Activated CD8-positive, alpha-beta memory T cell treated with anti-CD3 and anti-CD28 coated beads for 24 hours (primary cell): ENCODE measurements around the gene DGKE.
A peak's percentile ranks its signal among the peaks of the same experiment; 100 is the strongest.

Experiments
- DNase-seq: peaks from one replicate; pipeline ENCODE4 v3.0.0-alpha.2; 2020

Gene DGKE

GRCh38 chr17:56851008-56851407, 17.1 kb downstream of the DGKE start:
- no peak for DNase-seq

DNA sequence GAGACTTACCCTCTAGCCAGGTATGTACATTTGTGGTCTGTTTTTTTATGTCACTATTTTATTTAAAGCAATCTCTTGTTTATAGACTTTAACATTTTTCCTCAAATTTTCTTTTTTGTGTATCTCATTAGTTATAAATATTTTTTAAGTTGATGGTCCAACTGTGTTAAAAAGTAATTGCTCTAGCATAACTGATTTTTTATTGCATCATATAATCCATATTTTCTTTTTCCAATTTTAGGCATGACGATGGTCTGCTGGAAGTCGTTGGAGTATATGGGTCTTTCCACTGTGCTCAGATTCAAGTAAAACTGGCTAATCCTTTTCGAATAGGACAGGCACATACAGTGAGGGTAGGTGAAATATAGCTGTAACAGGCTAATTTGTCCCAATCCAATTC, 27.9 kb downstream of the DGKE start:
- DNase-seq: no peak

DNA sequence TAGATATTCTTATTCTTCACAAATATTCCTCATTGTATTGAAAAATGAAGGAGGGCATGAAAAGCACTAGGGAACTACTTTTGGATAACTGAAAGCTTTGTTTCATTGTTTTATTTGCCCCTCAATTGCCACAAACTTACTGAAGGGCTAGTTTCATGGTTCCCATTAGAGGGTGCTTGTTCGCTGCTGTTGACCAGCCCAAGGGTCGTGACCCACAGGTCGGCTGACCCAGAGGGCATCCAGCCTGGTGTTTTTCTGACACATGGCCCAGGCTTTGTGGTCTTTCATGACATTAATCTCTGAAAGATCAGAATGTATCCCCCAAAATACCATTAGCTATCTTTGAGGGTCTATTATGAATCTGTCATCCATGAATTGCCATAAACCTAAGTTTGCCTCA, 30.0 kb downstream of the DGKE start:
- no peak for DNase-seq

DNA sequence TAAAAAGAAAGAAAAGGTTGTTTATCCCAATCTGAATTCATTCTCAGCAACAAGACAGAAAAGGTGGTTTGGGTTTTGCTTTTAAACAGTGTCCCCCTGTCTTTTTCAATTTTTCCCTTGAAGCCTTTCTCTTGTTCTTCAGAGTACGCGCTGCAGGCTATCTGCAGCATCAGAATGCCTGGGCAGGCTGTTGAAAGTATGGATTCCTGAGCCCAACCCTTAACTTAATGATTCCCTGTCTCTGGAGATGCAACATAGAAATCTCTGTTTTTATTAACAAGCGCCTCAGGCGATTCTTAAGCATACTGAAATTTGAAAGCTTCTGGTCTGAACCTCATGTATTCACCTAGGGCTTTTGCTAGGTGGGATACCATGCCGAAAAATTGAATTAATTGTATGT, 32.1 kb downstream of the DGKE start:
- DNase-seq: no peak

- no peak for DNase-seq
Measured at GRCh38 chr17:56866496-56866895, 32.5 kb downstream of the DGKE start.

- no peak for DNase-seq
Measured at GRCh38 chr17:56867948-56868376, 34.0 kb downstream of the DGKE start.

DNA sequence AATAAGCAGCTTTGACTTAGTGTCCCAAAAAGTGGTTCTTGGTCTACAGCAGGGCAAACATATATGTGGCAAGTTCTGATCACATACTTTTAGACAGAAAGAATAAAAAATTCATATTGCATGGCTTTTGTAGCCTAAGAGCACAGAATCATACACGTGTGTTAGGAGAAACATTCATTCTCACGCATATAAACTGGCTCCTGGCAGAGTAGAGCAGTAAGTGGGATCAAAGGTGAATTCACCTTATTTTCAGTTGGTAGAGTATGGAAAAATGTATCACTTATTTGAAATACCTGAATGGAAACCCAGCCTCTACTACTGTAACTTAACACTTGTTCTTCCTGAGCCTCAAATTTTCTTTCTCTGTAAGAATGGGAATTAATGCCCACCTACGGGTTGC, 34.8 kb downstream of the DGKE start:
- DNase-seq: no peak

DNA sequence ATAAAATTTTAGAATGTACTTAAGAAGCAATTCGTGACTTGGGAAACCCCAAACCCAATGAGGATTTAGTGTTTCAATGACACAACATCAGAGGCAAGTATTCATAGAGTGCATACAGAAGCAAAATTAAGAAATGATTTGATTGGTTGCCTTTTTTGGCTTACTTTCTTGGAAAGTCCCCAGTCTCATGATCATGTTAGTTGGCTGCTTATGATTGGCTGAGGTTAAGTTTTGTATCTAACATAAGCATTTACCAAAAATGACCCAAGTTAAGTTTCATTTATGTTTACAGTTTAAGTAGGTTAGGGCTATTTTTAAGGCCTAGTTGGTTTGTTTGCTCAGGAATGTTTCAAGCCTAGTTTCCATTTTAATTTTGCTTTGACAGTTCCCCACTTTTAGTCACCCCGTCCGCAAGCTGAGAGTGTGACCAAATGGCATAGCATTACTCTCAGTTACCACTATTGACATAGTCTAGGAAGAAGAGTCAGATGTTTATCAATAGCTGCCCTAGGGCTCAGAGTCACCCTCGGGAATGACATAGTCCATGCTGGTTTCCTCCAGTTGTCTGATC, 36.2 kb downstream of the DGKE start:
- DNase-seq: no peak

DNA sequence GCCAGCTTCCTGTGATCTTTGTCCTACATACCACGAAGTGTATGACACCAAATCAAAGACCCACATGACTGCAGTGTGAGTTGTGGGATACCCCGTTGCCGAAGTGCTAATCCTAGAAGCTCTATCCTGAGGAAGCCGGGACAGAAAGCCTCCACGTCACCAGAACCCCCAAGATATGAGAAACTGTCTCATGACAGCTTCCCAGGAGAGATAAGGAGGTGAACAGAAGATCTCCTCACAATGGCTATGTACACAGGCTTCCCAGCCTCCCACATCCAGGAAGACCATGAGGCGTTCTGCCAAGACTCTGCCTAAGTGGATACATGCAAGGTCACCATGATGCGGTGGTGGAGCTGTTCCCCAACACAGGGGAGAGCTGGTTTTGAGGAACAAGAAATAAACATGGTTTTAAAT, 42.8 kb downstream of the DGKE start:
- DNase-seq: no peak

DNA sequence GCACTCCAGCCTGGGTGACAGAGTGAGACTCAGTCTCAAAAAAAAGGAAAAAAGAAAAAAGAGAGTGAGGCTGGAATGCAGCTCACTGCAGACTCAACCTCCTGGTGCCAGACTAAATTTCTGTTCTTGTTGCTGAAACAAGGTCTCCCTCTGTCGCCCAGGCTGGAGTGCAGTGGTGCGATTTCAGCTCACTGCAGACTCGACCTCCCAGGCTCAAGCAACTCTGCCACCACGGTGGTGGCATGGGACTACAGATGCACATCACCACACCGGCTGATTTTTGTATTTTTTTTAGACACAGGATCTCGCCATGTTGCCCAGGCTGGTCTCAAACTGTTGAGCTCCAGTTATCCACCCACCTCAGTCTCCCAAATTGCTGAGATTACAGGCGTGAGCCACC, 45.3 kb downstream of the DGKE start:
- no peak for DNase-seq

DNA sequence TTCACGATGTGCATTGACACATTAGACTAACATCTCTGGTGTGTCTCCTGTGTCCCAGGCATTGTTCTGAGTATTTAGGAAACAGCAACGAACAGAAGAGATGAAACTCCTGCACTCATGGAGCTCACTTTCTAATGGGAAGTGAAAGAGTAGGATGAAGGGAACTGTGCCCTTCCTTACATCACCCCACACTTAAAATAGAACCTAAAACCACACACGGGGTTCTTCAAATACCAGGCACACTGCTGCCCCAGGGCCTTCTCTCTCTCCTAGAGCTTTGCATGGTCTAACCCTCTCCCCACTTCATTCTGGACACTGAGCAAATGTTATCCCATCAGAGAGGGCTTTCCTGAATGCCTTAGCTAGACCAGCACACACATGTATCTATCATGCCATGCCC, 46.2 kb downstream of the DGKE start:
- no peak for DNase-seq

- no peak for DNase-seq
Measured at GRCh38 chr17:56880571-56880970, 46.6 kb downstream of the DGKE start.

DNA sequence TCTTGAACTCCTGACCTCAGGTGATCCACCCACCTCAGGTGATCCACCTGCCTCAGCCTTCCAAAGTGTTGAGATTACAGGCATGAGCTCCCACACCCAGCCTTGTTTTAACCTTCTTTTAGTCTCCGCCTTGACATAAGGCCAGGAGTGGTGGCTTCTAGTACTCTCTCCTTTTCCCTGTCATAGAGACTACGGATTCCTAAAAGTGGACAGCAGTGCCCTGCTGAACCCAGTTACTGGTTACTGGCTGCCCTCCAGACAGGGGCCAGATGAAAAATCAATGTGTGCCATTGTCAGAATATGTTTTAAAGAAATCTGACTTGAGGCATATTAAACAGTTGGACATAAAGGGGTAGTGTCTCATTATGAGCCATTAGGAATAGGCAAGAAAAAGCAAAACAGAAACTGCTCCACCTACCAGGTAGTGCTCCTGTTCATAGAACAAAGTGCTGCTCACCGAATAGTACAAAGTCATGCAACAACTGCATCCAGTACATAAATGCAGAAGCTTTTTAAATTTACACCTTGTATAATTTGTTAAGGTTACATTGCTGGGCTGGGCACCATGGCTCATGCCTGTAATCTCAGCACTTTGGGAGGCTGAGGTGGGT, 47.8 kb downstream of the DGKE start:
- no peak for DNase-seq

GRCh38 chr17:56883616-56884015, 49.7 kb downstream of the DGKE start:
- DNase-seq: no peak

DNA sequence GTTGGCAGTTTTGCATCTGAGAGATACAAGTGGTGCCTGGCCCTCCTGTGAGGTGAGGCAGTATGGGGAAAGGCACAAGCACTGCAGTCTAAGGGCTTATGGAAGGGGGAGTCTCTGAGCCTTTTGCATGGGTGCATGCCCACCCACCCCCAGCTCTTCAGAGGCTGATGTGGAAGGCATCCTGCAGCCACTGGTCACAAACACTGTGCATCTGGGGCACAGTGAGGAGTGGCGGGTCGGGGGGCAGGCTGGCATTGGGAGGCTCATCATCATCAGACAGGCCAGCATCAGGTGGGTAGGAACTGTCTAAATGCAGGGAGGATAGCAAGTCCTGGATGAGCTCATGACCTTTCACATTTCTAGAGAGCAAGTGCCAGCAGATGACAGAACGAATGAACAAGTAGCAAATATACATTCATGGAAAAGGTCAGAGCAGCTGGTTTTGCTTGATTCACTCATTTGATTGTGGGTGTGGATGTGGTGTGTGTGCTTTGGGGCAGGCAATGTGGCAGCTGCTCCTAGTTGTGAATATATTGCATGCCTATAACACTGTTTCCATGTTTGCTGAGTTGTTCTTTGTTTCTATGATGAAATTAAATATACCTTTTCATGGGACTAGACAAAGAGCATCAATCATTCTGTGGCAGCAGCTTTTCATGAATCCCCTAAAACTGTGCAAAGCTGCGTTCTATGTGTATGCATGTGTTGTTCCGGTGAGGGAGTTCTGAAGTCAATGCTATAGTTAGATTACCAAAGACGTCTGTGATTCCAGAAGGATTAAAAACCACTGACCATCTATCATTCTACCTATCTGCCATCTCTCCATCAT, 50.7 kb downstream of the DGKE start:
- no peak for DNase-seq

- no peak for DNase-seq
Measured at GRCh38 chr17:56885312-56885657, 51.3 kb downstream of the DGKE start.

DNA sequence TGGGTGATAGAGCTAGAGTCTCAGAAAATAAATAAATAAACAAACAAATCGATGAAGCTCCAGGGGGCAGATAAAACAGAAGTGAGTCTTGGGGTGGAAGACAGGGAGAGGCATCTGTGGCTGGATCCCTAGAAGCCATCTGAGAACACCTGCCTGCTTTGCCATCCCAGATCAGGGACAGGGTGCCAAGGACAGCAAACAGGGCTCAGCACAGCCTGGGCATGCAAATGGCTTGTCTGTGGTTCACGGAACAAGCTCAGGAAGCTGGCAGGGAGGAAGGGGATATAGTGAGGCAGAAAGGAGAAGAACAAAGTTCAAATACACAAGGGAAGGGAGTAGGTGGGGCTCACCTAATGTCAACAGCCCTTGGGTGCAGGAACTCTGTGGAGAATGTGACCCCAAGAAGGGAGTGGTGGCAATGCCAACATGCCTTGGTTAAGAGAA, 52.4 kb downstream of the DGKE start:
- no peak for DNase-seq

GRCh38 chr17:56887105-56887504, 53.2 kb downstream of the DGKE start:
- no peak for DNase-seq

- no peak for DNase-seq
Measured at GRCh38 chr17:56887552-56888467, 53.9 kb downstream of the DGKE start.

DNA sequence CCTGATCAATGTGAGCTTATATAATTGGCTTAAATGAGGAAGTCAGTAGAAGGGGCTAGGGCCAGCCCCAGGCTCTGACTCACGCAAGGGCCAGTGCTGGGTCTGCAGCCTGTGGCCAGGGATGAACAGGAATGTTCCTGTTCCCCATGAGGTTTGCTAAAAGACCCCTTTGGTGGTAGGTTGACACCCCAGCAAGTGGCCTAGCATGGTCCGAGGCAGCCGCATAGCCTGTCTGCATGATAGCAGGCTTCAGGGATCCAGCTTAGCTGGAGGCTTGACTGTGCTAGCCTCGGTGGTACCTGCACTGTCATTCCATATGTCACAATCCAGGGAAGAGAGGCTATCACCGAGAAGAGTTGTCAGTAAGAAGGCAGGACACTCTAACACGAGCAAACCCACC, 56.4 kb downstream of the DGKE start:
- DNase-seq: no peak

GRCh38 chr17:56890906-56891674, 57.1 kb downstream of the DGKE start:
- no peak for DNase-seq

- peak; percentile 81 for DNase-seq
Measured at GRCh38 chr17:56891751-56892150, 57.8 kb downstream of the DGKE start.

- no peak for DNase-seq
Measured at GRCh38 chr17:56892333-56892732, 58.4 kb downstream of the DGKE start.
